Stimulated activated CD4-positive, alpha-beta T cell treated with anti-CD3 and anti-CD28 coated beads, Interleukin-12 subunit alpha, Interleukin-12 subunit beta, amount 100 ng/mL, for 48 hours (primary cell): ENCODE measurements around the gene TOP3A.
A peak's percentile ranks its signal among the peaks of the same experiment; 100 is the strongest.

Experiments used
- DNase-seq, 3 donors: peaks; one replicate each; pipeline ENCODE4 v3.0.0-alpha.2; 2020; ENCODE audit warnings: low read depth in 2 of 3, low spot score in 1 of 3

Gene TOP3A

DNA sequence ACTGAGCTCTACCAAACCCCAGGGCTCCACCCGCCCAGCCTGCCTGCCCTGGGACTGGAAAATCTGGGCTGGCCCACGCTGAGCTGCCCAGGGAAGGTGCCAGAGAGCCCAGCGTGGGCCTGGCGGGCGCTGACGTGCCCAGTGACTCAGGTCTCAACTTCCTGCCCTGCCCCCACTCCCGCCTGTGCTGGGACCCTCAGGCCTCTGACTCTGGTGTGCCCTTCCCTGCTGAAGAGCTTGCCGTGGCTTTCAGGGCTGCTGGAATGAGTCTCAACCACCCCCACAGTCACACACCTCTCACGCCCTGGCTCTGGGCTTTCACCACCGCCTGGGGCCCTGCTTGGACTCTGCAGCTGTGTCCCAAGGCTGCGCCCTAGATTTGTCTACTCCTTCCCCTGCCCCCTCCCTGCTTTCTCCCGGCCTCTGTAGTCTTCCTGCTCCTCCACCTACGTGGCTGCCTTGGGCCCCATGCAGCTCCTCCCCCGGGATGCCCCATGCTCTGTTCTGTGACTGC, 79.0 kb downstream of the TOP3A start:
- peak in 1 of 3 donors; percentile 20 for DNase-seq

DNA sequence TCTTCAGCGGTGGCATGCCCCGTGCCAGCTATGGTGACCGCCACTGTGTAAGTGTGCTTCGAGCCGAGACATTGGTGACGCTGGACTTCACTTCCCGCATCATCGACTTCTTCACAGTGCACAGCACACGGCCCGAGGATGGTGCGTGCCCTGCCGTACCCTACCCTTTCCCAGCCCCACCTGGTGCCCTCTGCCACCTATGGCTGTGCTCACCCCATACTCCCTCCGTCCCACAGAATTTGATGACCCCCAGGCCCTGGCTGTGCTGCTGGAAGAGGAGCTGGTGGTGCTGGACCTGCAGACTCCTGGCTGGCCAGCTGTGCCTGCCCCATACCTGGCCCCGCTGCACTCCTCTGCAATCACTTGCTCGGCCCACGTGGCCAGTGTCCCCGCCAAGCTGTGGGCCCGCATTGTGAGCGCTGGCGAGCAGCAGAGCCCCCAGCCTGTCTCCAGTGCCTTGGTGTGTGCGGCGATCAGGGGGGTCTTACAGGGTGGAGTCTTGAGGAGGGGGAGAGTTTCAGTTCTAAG, 79.9 kb downstream of the TOP3A start:
- no peak for DNase-seq

DNA sequence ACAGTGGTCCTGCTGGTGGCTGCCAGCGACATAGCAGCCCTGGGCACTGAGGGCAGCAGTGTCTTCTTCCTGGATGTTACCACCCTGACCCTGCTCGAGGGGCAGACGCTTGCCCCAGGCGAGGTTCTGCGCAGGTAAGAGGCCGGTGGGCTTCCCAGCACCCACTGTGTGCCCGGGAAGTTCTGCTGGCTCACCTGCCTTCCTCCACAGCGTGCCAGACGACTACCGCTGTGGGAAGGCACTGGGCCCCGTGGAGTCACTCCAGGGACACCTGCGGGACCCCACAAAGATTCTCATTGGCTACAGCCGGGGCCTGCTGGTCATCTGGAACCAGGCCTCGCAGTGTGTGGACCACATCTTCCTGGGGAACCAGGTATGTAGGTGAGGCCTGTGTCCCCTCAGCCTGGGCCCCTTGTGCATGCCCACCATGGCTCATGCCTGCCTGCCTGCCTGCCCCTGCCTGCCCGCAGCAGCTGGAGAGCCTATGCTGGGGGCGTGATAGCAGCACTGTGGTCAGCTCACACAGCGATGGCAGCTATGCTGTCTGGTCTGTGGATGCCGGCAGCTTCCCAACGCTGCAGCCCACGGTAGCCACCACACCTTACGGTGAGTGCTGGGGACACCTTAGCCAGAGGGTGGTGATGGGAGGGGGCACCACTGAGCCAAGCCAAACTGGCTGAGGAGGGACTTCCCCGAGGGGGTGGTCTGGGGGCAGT, 80.8 kb downstream of the TOP3A start:
- no peak for DNase-seq

DNA sequence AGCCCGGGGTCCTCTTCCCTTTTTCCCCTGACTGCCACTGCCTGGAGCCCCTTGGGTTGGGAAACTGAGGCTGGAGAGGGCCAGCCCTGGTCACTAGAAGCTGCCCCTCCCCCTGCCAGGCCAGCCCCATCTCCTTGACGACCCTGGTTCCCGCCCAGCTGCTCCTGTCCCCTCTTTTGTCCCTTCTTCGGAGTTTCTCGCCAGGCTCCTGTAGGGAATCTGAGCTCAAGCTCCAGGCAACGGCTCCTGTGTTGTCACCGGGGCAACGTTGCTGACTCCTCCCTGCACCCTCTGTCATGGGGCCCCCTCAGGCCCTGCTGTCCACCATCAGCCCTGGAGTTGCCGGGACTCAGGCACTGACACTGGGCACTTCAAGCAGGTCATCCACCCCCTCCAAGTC, 83.6 kb downstream of the TOP3A start:
- DNase-seq = no peak

DNA sequence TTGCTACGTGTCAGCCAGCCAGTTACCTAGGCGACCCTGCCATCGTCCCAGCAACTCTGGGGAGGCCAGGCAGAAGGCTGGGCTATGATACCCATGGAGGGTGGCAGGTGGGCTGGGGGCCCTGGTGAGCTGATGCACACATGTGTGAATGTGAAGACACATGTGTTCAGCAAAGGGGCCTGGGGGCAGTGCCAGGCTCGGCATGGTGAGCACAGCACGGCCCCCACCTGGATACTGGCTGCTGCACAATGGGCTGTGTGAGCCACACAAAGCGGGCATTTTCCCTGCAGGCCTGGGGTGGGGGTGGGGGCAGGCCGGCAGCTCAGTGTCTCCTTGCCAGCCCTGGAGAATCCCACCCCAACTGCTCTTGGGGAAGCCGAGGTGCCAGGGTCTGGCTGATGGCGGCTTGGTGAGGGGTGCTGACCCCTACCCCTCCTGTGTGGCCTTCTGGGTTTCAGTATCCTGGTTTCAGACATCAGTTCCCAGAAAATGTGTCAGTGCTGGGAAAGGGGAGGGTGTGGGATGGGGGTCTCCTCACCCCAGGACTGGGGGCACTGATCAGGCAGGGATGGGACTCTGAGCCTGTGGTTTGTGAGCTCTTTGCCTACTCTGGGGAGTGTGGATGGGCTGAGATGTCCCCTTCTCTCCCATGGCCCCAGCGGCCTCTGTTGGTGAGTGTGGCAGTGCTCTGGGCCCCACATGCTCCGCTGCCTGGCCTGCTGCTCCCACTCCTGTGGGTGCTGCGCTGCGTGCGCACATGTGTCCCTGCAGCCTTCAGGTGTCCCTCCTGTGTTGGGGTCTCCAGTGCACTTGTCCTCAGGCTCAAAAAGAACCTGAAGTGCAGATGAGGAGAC, 84.3 kb downstream of the TOP3A start:
- no peak for DNase-seq

DNA sequence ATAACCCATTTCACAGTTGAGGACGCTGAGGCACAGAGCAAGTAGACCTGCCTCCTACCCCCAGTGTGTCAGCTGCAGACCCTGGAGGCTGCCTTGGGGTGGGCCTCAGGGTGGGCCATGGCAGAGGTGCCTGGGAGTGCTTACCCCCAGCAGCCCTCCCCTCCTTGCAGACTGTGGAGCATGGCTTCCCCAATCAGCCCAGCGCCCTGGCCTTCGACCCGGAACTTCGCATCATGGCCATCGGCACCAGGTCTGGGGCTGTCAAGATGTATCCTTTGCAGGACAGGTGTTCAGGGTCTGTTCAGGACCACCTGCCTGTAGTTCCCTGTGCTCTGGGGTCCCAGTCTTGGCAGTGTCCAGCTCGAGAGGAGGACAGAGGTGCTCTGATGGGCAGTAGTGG, 85.0 kb downstream of the TOP3A start:
- DNase-seq = no peak

DNA sequence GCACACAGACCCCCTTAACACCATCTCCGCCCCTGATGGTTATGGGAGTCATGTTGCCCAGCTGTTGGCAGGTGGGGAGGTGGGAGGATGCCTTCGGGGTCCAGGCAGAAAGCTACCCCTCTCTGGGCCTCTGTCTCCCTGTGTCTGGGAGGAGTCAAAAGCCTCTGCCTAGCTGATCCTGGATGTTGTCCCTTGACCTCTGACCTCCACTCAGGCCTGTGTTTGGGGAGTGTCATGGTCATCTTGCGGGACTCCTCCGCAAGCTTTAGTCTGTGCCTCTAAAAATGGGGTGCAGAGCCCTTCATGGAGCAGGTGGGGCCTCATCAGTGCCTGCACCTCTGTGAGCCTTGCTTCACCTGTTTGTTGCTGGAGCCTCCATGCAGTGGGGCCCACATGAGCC, 85.5 kb downstream of the TOP3A start:
- DNase-seq = no peak

DNA sequence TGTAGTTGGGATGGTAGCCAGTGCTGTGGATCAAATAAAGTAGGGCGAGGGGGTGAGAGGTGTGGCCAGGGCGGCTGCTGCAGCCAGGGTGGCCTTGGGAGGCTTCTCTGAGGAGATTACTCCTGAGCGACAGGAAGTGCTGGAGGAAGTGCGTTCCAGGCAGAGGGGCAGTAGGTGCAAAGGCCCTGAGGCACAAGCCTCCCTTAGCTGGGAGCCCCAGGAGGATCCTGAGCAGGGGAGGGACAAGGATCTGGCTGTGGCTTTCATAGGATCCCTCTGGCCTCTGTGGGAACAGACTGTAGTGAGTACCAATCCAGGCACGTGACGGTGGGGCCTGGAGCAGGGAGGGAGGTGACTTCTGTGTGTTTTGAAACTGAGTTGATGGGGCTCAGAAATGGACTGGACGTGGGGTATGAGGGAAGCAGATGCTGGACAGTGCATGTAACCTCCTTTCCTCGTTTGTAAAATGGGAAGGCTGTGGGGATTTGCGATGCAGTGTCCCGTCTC, 86.6 kb downstream of the TOP3A start:
- no peak for DNase-seq

DNA sequence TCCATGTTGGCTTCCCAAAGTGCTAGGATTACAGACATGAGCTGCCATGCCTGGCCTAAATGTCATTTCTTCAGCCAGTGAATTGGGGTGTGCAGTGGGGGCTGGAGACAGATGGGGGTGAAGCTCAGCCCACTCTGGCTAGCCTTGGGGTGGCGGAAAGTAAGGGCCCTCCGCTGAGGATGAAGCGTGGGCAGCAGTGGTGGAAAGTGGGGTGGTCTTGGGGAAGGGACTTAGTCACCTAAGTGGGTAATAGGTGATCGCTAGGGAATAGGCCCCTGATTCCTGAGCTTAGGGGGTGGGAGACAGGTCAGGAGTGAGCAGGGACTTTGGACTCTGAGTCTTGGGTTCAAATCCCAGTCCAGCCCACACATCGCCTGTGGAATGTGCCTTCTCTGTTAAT, 87.2 kb downstream of the TOP3A start:
- DNase-seq = no peak

DNA sequence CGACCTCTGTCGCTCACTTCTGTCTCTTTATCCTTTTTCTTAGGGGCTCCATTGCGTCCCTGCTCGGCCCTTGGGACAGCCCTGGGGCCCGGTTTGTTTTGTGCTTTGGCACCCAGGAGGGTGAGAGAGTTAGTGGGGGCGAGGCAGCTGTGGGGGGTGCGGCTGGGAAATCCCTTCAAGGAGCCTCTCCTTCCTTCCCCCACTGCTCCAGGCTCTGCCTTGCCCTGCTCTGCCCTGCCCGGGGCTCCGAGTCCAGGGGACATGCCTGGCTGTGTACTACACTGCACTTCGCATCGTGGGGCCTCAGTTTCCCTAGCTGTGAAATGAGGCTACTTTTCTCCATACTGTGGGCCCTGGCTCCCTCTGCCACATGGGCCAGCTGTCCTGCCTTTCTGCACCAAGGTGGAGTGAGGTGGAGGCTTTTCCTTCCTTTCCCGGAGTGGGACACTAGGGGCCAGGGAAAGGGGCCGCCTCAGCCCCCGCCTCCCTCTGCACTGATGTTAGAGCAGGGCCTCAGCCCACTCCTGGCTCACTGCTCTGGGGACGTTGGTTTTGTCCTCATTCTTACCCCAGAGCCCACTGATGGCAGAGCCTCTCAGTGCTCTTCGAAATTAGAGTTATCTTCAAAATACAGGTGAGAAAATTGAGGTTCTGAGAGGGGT, 88.4 kb downstream of the TOP3A start:
- DNase-seq = no peak

DNA sequence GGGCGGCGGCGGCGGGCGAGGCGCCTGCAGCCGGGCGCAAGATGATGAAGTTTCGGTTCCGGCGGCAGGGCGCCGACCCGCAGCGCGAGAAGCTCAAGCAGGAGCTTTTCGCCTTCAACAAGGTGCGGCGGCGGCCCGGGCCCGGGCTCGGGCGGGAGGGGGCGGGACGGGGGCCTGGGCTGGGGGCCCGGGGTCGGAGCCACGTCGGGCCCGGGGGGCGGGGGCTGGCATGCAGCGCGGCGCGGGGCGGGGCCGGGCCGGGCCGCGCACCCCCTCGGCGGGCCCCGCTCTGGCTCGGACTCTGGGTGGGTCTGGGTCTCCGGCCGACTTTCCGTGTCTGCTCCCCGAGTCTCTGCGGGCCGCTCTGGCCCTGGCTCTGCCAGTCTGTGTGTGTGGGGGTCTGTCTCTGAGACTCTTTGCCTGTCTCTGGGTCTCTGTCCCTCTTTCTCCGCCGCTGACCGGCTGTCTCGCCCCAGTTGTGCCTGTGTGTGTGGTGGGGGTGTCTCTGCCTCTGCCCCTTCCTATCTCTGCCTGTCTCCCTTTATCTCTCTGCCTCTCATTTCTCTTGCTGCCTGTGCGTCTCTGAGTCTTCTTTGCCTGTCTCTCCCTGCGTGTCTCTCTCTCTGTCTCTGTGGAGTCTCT, 89.0 kb downstream of the TOP3A start:
- DNase-seq = no peak

DNA sequence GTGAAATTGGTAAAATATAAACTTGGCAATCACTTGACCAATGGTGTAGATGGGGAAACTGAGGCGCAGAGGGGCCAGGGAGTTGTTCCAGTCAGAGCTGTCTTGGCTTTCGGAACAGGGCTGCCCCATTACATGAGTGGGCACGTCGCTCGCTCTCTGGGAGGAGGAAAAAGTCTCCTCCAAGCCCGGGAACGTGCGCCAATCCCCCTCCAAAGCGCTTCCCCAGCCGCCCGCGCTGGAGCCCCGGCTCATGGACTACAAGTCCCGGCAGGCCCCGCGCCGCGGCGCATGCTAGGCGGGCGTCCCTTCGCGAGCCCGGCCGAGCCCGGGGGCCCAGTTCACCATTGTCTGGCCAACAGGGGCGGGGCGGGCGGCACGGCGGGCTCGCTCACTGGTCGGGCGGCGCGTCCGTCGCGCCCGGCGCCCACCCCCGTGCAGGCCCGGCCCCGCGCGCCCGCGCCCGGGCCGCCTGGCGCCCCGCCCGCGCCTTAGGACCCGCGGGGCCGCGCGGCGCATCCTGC, 89.6 kb downstream of the TOP3A start, which contains the start of gene LLGL1:
LLGL1 (plus strand) TSS at position 515 of the 521 bp plus-strand sequence. CDS start 48 bp downstream, outside the sequence.
- peak; percentile 91 to 98 (median 91) for DNase-seq

DNA sequence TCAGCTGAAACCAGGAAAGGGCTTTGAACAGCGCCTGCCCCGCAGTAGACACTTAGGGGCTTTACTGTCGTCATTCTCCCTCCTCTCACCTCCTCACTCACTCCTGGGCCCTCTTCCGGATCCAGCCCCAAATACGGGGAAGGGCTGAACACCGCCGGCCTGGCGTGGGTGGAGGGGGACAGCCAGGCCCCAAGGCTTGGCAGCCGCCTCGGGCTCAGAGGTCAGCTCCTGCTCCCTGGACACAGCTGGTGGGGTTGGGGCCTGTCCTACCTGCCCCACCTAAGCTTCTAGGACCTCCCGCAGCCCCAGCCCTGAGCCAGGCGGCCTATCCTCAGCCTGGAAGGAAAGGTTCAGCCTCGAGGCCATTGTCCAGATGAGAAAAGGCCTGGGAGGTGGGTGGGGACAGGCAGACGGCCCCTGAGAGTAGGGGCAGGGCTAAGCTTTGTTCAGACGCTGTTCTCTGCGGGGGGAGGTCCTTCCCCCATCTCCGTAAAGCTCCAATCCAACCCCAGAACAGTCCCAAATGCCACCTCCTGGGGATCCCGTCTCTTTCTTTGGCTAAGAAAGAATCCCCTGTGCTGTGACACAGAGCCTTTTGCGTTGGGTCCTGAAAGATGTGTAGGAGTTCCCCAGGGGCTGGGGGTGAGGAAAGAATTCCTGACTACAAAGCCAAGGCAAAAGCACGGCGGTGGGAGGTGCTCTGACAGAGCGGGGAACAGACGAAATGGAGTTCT, 90.2 kb downstream of the TOP3A start:
- no peak for DNase-seq

DNA sequence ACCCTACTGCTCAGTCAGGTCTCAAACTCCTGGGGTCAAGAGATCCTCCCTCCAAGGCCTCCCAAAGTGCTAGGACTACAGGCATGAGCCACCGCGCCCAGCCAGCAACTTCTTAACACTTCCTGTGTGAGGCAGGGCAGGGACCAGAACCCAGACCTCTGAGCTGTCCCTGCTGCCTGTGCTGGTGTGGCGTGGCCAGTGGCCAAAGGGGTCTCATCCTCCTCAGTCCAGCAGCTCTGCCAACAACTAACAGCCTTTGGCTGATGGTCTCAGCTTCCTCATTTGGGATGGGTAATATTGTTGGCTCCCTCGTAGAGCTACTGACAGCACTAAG, 90.8 kb downstream of the TOP3A start:
- DNase-seq = no peak
